Measurements from ENCODE around the gene ALDH3A2. TPM values are rescaled to one million over a fixed set of nuclear protein-coding genes. Genes with fewer than 3 reads are reported as not detected.
"Not testable (repeated sequence)": the region's sequence is repeated elsewhere in the genome, so short reads cannot be mapped to it uniquely, and the experiment has no call there.

ALDH3A2 gene
- total RNA-seq, 2 experiments from 2014 or later = 18.5 to 23.9 TPM

DNA sequence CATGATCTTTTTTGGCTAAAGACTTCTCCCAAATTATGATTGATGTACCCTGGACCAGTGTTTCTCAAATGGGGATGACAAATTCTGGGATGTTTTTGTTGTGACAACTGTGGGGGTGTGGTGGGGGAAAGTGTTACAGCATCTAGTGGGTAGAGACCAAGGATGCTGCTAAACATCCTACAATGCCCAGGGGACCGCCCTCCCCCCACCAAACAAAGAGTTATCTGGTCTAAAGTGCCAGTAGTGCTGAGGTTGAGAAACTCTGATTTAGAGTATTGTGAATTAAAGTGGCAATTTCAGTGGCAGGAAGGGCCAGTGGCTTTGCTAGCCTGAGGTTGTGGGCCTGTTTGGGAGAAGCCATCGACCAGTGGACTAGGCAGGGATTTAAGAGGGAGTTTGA, 34.6 kb downstream of the ALDH3A2 start:
- POLR2A ChIA-PET = interaction anchor here (0.6 kb wide), 1 partner anchor 256 kb away, joined by 3 read pairs; no protein-coding TSS in a partner anchor
- H3K4me1 Mint-ChIP-seq = no peaks in the 10 kb centered on the region
- no peaks in the 10 kb centered on the region for H3K36me3 Mint-ChIP-seq (ENCODE audit: low read depth)
- H3K4me3 Mint-ChIP-seq = no peak overlapping the region
- CTCF ChIA-PET = no interaction called here
- intact Hi-C loops (cut with DNase I, micrococcal nuclease) = no loop called here
- H3K27ac Mint-ChIP-seq = no peak overlapping the region
- H3K27me3 Mint-ChIP-seq = no peaks in the 10 kb centered on the region
- no peak for DNase-seq
- ATAC-seq = no peak
- no peaks in the 10 kb centered on the region for H3K9me3 Mint-ChIP-seq (ENCODE audit: low read depth)

DNA sequence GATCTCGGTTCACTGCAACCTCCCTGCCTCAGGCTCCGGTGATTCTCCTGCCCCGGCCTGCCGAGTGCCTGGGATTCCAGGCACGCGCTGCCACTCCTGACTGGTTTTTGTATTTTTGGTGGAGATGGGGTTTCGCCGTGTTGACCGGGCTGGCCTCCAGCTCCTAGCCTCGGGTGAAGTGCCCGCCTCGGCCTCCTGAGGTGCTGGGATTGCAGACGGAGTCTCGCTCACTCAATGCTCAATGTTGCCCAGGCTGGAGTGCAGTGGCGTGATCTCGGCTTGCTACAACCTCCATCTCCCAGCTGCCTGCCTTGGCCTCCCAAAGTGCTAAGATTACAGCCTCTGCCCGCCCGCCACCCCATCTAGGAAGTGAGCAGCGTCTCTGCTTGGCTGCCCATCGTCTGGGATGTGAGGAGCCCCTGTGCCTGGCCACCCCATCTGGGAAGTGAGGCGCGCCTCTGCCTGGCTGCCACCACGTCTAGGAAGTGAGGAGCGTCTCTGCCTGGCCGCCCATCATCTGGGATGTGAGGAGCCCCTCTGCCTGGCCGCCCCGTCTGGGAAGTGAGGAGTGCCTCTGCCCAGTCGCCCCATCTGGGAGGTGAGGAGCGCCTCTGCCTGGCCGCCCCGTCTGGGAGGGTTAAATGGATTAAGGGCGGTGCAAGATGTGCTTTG, 36.5 kb downstream of the ALDH3A2 start:
- CTCF ChIA-PET; intact Hi-C loops (cut with DNase I, micrococcal nuclease); DNase-seq; H3K27me3 Mint-ChIP-seq; POLR2A ChIA-PET; H3K4me1 Mint-ChIP-seq; H3K4me3 Mint-ChIP-seq; H3K9me3 Mint-ChIP-seq (ENCODE audit: low read depth); H3K36me3 Mint-ChIP-seq (ENCODE audit: low read depth); ATAC-seq; H3K27ac Mint-ChIP-seq: not testable (repeated sequence)

DNA sequence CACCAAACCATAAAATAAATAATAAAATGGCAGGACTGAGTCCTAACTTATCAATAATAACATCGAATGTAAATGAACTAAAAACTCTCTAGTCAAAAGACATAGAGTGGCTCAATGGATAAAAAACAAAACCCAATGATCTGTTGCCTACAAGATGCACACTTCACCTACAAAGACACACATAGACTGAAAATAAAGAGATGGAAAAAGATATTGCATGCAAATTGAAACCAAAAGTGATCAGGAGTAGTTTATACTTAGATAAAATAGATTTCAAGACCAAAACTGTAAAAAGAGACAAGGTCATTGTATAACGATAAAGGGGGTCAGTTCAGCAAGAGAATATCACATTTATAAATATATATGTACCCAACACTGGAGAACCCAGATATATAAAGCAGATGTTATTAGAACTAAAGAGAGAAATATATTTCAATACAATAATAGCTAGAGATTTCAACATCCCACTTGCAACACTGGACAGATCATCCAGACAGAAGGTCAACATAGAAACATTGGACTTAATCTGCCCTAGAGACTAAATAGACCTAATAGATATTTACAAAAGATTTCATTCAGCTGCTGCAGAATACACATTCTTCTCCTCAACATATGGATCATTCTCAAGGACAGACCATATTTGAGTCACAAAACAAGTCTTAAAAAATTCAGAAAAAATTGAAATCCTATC, 38.0 kb downstream of the ALDH3A2 start:
- no peak for DNase-seq
- no peaks in the 10 kb centered on the region for H3K27me3 Mint-ChIP-seq
- no peaks in the 10 kb centered on the region for H3K4me1 Mint-ChIP-seq
- POLR2A ChIA-PET = no interaction called here
- ATAC-seq = no peak
- no peaks in the 10 kb centered on the region for H3K9me3 Mint-ChIP-seq (ENCODE audit: low read depth)
- CTCF ChIA-PET = no interaction called here
- no peaks in the 10 kb centered on the region for H3K36me3 Mint-ChIP-seq (ENCODE audit: low read depth)
- H3K27ac Mint-ChIP-seq = no peak overlapping the region
- H3K4me3 Mint-ChIP-seq = no peak overlapping the region
- intact Hi-C loops (cut with DNase I, micrococcal nuclease) = no loop called here

DNA sequence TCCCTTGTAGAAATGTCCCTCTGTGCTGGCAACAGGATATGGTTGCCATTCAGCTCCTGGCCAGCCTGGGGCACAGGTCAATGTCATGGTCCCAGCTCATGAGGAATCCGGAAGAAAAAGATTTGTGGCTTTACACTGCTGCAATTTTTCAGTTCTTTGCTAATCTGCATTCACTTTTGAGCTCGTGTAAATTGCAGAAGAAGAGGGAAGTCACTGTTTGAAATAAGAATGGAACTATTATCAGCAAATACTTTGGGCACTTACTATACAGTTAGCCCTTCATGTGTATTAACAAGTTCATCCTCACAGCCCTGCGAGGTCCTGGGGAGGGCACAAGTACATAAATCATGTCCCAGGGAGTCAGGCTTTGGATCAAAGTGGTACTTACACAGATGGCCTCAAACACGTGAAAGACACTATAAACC, 53.7 kb downstream of the ALDH3A2 start:
- H3K27ac Mint-ChIP-seq = no peak overlapping the region
- CTCF ChIA-PET = no interaction called here

DNA sequence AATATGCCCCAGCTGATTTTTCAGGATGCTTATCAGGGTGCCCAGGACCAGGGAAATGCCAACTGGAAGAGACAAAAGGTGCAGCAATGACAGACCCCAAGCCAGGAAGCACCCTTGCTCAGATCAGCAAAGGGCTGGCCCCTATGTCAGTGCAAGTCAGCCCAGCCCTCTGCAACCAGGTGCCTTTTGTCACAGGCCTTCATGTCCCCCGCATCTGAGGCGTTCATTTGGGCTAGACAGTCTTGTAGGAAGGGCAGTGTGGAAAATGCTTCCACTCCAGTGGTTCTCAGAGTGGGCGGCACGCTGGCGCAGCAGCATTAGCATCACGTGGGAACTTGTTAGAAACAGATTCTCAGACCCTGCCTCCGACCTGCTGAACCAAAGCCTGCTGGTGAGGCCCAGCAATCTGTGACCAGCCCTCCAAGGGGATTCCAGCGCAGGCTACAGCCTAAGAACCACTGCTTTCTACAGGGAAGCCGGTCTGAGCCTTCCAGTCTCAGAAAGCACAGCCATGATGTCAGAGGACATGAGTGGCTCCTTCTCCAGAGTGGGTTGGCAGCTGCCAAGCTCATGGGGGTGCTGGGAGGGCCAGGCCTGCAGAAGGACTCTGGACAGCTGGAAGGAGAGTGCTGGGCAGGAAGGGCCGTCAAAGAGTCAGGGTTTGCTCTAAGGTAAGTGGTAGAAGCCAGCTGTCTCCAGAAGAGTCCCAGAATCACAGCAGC, 54.7 kb downstream of the ALDH3A2 start:
- no peaks in the 10 kb centered on the region for H3K4me1 Mint-ChIP-seq
- intact Hi-C loops (cut with DNase I, micrococcal nuclease) = no loop called here
- ATAC-seq = no peak
- CTCF ChIA-PET = no interaction called here
- no peak for DNase-seq
- no peaks in the 10 kb centered on the region for H3K36me3 Mint-ChIP-seq (ENCODE audit: low read depth)
- no peaks in the 10 kb centered on the region for H3K27me3 Mint-ChIP-seq
- H3K9me3 Mint-ChIP-seq (ENCODE audit: low read depth) = no peaks in the 10 kb centered on the region
- POLR2A ChIA-PET = no interaction called here
- H3K27ac Mint-ChIP-seq = no peak overlapping the region
- H3K4me3 Mint-ChIP-seq = no peak overlapping the region

More for the DNA sequence above, 53.7 kb downstream of the ALDH3A2 start:
- ATAC-seq (no peak), DNase-seq (no peak)
- H3K36me3 Mint-ChIP-seq (ENCODE audit: low read depth) = no peaks in the 10 kb centered on the region
- no peak overlapping the region for H3K4me3 Mint-ChIP-seq
- POLR2A ChIA-PET = no interaction called here
- H3K9me3 Mint-ChIP-seq (ENCODE audit: low read depth) = no peaks in the 10 kb centered on the region
- no peaks in the 10 kb centered on the region for H3K4me1 Mint-ChIP-seq
- no peaks in the 10 kb centered on the region for H3K27me3 Mint-ChIP-seq
- intact Hi-C loops (cut with DNase I, micrococcal nuclease) = no loop called here

DNA sequence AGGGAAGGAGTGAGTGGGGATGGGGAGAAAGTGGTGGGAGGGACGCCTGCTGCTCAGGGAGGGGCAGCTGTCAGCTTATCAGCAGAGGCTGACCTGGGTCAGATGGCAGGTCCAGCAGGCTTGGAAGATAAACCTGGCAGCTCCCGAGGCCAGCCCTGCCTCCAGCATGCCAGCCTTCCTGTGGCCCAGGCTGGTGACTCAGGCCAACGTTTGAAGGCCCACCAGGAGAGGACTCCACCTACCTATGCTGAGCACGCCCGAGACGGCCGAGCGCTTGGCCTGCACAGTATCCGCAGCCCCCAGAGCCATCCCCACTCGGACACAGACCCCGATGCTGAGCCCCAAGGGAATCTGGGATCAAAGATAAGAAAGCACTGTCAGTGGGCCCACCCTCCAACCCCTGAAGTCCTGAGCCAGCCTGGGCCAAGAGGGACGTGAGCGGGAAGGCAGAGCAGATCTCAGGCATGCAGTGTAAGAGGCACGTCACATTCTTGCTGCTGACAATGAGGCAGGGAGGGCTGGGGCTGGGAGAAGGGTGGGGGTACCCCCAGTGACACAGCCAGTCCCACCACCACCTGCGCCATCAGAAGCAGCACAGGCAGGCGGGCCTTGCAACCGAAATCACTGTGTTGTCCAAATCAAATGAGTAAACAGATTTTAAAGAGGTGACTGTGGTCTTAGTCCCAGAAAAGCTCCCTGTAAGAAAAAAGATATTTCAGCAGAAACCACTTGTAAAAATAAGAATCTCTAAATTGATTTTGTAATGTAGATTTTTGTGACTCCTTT, 55.5 kb downstream of the ALDH3A2 start:
- Mint-ChIP-seq H3K4me1 (no peaks in the 10 kb centered on the region), H3K4me3 (no peak overlapping the region), H3K9me3 (ENCODE audit: low read depth) (no peaks in the 10 kb centered on the region), H3K27ac (no peak overlapping the region), H3K36me3 (ENCODE audit: low read depth) (no peaks in the 10 kb centered on the region), H3K27me3 (no peaks in the 10 kb centered on the region)
- POLR2A ChIA-PET = no interaction called here
- DNase-seq (no peak), ATAC-seq (no peak)
- intact Hi-C loops (cut with DNase I, micrococcal nuclease) = no loop called here
- CTCF ChIA-PET = interaction anchor here (0.7 kb wide), 1 partner anchor 41 kb away, joined by 3 read pairs; no protein-coding TSS in a partner anchor

DNA sequence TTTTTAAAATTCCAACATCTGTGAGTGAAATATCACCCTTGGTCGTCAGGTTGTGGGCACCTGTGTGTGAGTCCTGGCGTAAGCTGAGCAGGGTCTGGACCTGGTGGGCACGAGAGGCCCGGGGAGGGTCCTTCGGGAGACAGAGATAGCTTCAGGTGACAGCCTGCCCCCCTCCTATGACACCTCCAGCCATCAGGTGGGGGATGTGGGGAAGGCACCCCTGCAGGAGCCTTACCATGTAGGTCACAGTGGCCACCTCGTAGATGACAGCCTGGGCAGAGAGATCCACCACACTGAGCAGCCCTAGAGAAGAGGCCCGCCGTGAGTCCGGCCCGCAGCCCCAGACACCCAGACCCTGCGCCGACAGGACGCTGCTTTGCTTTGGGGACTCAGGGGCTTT, 56.6 kb downstream of the ALDH3A2 start:
- H3K36me3 Mint-ChIP-seq (ENCODE audit: low read depth) = no peaks in the 10 kb centered on the region
- ChIA-PET POLR2A (no interaction called here), CTCF (no interaction called here)
- no peak overlapping the region for H3K4me3 Mint-ChIP-seq
- no peak overlapping the region for H3K27ac Mint-ChIP-seq
- no peaks in the 10 kb centered on the region for H3K27me3 Mint-ChIP-seq
- no peaks in the 10 kb centered on the region for H3K4me1 Mint-ChIP-seq
- H3K9me3 Mint-ChIP-seq (ENCODE audit: low read depth) = no peaks in the 10 kb centered on the region
- DNase-seq (no peak), ATAC-seq (no peak)
- intact Hi-C loops (cut with DNase I, micrococcal nuclease) = no loop called here

DNA sequence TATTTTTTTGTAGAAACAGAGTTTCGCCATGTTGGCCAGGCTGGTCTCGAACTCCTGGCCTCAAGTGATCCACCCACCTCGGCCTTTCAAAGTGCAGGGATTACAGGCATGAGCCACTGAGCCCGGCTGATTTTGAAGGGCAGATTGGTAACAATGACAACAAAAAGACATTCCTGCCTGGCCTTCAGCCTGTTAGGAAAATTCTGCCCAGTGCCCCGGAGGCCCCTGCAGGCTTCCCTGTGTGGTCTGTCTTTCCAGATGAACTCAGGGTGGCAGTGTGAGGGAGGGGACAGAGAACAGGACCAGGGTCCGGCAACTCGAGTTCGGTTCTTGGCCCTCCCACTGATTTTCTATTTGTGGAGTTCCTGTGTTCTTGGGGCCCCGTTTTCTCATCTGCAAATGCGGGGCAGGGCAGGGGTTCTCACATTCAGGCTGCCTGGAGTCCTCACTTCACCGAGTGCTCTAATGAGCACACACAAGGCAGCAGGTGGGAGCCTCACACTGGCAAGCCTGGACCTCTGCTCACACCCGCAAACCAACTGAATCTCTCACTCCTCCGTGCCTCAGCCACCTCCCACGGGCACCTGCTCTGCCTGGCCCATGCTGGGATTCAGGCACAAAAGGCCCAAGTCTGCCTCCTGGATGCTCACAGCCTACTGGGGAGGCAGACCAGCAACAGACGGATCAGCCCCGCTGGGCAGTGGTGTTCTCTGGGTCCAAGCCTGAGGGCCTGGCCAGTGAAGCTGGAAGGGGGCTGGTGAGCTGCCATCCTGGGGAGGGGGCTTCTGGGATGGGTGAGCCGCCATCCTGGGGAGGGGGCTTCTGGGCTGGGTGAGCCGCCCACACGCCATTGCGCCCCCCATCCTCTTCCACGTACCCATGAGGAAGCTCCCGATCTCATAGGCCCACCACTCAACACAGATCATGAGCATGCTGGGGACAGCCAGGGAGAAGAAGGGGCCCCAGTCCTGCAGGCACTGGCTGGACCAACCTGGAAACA, 57.5 kb downstream of the ALDH3A2 start:
- no peaks in the 10 kb centered on the region for H3K4me1 Mint-ChIP-seq
- POLR2A ChIA-PET = no interaction called here
- CTCF ChIA-PET = no interaction called here
- intact Hi-C loops (cut with DNase I, micrococcal nuclease) = no loop called here
- no peak overlapping the region for H3K4me3 Mint-ChIP-seq
- ATAC-seq (no peak), DNase-seq (no peak)
- H3K36me3 Mint-ChIP-seq (ENCODE audit: low read depth) = no peaks in the 10 kb centered on the region
- H3K27ac Mint-ChIP-seq = no peak overlapping the region
- H3K27me3 Mint-ChIP-seq = no peaks in the 10 kb centered on the region
- H3K9me3 Mint-ChIP-seq (ENCODE audit: low read depth) = no peaks in the 10 kb centered on the region

DNA sequence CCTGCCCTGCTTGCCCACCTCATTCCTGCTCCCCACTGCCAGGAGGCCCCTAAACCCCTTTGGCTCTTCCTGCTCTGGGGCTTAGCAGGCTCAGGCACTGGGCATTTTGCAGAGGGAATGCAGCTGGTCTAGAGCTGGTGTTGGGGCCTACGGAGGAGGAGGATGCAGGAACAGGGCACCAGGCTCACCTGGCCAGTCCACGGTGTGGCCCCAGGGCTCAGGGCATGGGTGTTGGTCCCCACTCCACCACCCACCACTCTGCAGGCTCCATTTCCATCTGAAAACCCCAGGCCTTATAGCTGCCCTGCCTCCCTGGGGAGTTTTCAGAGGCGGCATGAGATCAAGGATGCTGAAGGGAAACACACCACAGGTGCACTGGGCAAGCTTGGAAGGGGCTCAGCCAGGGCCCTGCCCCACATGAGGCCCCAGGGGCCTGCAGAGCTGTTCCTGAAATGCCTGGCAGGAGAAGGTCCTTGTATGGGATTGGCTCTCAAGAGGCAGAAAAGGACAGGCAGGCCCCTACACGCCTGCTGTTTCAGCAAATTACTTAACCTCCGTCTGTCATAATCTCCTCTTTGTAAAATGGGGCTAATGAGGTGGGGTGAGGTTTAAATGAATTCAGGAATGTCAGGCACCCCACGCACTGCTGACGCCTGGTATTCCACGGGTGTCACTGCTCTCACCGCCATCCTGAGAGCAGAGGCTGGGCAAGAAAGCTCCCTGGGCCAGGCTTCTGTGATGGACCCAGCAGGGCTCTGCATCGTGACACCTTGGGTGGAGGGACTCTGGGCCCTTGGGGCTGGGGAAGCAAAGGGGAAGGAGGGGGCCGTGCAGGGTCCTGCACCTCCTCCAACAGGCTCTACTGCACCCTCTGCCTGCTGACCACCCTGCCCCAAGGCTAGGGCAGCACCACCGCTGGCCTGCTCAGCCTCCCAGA, 58.5 kb downstream of the ALDH3A2 start:
- no peaks in the 10 kb centered on the region for H3K27me3 Mint-ChIP-seq
- ATAC-seq (no peak), DNase-seq (no peak)
- CTCF ChIA-PET = no interaction called here
- H3K9me3 Mint-ChIP-seq (ENCODE audit: low read depth) = no peaks in the 10 kb centered on the region
- H3K36me3 Mint-ChIP-seq (ENCODE audit: low read depth) = no peaks in the 10 kb centered on the region
- H3K27ac Mint-ChIP-seq = no peak overlapping the region
- POLR2A ChIA-PET = no interaction called here
- no peak overlapping the region for H3K4me3 Mint-ChIP-seq
- H3K4me1 Mint-ChIP-seq = no peaks in the 10 kb centered on the region
- intact Hi-C loops (cut with DNase I, micrococcal nuclease) = no loop called here

DNA sequence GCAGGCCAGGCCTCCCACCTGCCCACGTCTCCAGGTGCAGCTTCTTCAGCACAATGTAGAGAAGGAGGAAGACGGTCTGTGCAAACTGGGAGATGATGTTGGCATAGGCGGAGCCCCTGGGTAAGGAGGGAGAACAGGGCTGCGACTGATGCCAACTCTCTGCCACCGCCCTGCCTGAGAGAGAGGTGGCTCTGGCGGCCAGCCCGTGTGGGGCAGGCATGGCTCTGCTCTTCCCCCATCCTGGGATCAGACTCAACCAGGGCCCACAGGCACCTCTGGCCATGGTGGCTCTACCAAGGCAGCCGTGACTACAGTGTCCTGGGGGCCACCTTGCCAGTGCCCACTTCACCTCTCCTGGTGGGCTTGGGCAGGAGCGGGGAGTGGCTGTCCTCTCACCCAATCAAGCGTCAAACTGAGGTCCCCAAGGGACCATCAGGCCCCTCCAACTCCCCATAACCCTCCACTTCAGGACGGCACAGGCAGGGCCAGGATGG, 59.2 kb downstream of the ALDH3A2 start:
- ATAC-seq = no peak

More for the DNA sequence above, 59.2 kb downstream of the ALDH3A2 start:
- H3K9me3 Mint-ChIP-seq (ENCODE audit: low read depth) = no peaks in the 10 kb centered on the region
- no peaks in the 10 kb centered on the region for H3K4me1 Mint-ChIP-seq
- no peak overlapping the region for H3K27ac Mint-ChIP-seq
- H3K4me3 Mint-ChIP-seq = no peak overlapping the region
- intact Hi-C loops (cut with DNase I, micrococcal nuclease) = no loop called here
- POLR2A ChIA-PET = no interaction called here
- no peak for DNase-seq
- no peaks in the 10 kb centered on the region for H3K36me3 Mint-ChIP-seq (ENCODE audit: low read depth)
- H3K27me3 Mint-ChIP-seq = no peaks in the 10 kb centered on the region
- CTCF ChIA-PET = no interaction called here

All from activated CD4-positive, alpha-beta T cell treated with anti-CD3 and anti-CD28 coated beads for 36 hours (primary cell).